K562 (cell line): ENCODE results near the gene SH2D4B. TPM values are rescaled to one million over a fixed set of nuclear protein-coding genes. Genes with fewer than 3 reads are reported as not detected.

Experiments used
- CBFA2T3 ChIP-seq: fragments of 450-650 bp; IDR thresholded peaks from 2 replicates; pipeline ENCODE4 v1.6.1; 2017
- CBX1 ChIP-seq: sonication (generic); IDR thresholded peaks from 2 replicates; pipeline ENCODE4 v1.6.1; 2016; ENCODE audit warnings: antibody characterized with exemption, low read depth, mild to moderate bottlenecking
- CBX3 ChIP-seq, 2 experiments: IDR thresholded peaks; 1 replicate in 1 of 2; 2 replicates in 1 of 2; pipeline ENCODE4 v1.6.1; 2012; ENCODE audit warnings: inconsistent platforms in 2 of 2, low read length in 2 of 2, borderline replicate concordance in 1 of 2, control low read depth in 1 of 2
- CCNT2 ChIP-seq: IDR thresholded peaks from 2 replicates; pipeline ENCODE4 v1.6.1; 2011; ENCODE audit warnings: borderline replicate concordance, low read depth, mild to moderate bottlenecking, moderate library complexity, mixed read lengths, low read length; ENCODE audit not compliant: insufficient read length; ENCODE audit errors: extremely low read depth
- DACH1 ChIP-seq: fragments of 450-650 bp; IDR thresholded peaks from 2 replicates; pipeline ENCODE4 v1.6.1; 2018; ENCODE audit not compliant: partially characterized antibody
- EP300 ChIP-seq: IDR thresholded peaks from 2 replicates; pipeline ENCODE4 v1.6.1; 2012; ENCODE audit warnings: low read length, improper control_type of control experiment
- FIP1L1 ChIP-seq: fragments of 200-400 bp; formaldehyde crosslinking; IDR thresholded peaks from 2 replicates; pipeline ENCODE4 v1.6.1; 2018; ENCODE audit warnings: mild to moderate bottlenecking, low read depth, low read length; ENCODE audit not compliant: poor library complexity, severe bottlenecking
- FOS ChIP-seq: IDR thresholded peaks from 3 replicates; pipeline ENCODE4 v1.6.1; 2011; ENCODE audit not compliant: insufficient read length; ENCODE audit errors: extremely low read depth
- GATA2 ChIP-seq: sonication (generic); formaldehyde crosslinking; IDR thresholded peaks from 2 replicates; pipeline ENCODE4 v1.4.0; 2020; ENCODE audit warnings: mild to moderate bottlenecking, missing genetic modification reagents
- HDAC6 ChIP-seq: IDR thresholded peaks from 2 replicates; pipeline ENCODE4 v1.6.1; 2012; ENCODE audit warnings: low read depth, mild to moderate bottlenecking, control low read depth, inconsistent platforms, low read length, moderate library complexity
- KLF10 ChIP-seq: fragments of 250-450 bp; sonication (Bioruptor Pico); IDR thresholded peaks from 2 replicates; pipeline ENCODE4 v1.6.1; 2021; ENCODE audit warnings: matching md5 sums
- MAFK ChIP-seq: IDR thresholded peaks from 2 replicates; pipeline ENCODE4 v1.6.1; 2011; ENCODE audit warnings: low read length, improper control_type of control experiment
- MTA3 ChIP-seq: fragments of 450-650 bp; formaldehyde crosslinking; IDR thresholded peaks from 2 replicates; pipeline ENCODE4 v1.6.1; 2017; ENCODE audit warnings: mild to moderate bottlenecking, borderline replicate concordance
- NCOA1 ChIP-seq: fragments of 450-650 bp; IDR thresholded peaks from 2 replicates; pipeline ENCODE4 v1.6.1; 2016; ENCODE audit warnings: low read depth
- NONO ChIP-seq, 2 experiments: fragments of 200-400 bp in 1 of 2; fragments of 450-650 bp in 1 of 2; formaldehyde crosslinking in 1 of 2; IDR thresholded peaks; 2 replicates each; pipeline ENCODE4 v1.6.1; 2017; ENCODE audit warnings: low read depth in 2 of 2, mild to moderate bottlenecking in 2 of 2, moderate library complexity in 2 of 2, low read length in 1 of 2
- PCBP2 ChIP-seq: fragments of 200-400 bp; formaldehyde crosslinking; IDR thresholded peaks from 2 replicates; pipeline ENCODE4 v1.6.1; 2018; ENCODE audit warnings: low read length, low read depth, mild to moderate bottlenecking, moderate library complexity; ENCODE audit not compliant: poor library complexity, severe bottlenecking
- RBFOX2 ChIP-seq: fragments of 200-400 bp; formaldehyde crosslinking; IDR thresholded peaks from 2 replicates; pipeline ENCODE4 v1.6.1; 2017; ENCODE audit warnings: low read depth, mild to moderate bottlenecking, low read length, moderate library complexity
- SMARCA4 ChIP-seq: fragments of 450-650 bp; IDR thresholded peaks from 2 replicates; pipeline ENCODE4 v1.6.1; 2016
- SMARCB1 ChIP-seq: IDR thresholded peaks from 2 replicates; pipeline ENCODE4 v1.6.1; 2011; ENCODE audit warnings: improper control_type of control experiment, low read depth; ENCODE audit not compliant: insufficient read length
- TEAD1 ChIP-seq, 2 experiments: fragments of 450-650 bp in 1 of 2; sonication (generic) in 1 of 2; formaldehyde crosslinking; IDR thresholded peaks; 2 replicates each; pipeline versions ENCODE4 v1.4.0 to v1.8.0; 2020 to 2022; ENCODE audit warnings: mild to moderate bottlenecking in 2 of 2, missing genetic modification reagents in 1 of 2
- ZFP30 ChIP-seq: fragments of 250-450 bp; sonication (Bioruptor Pico); IDR thresholded peaks from 2 replicates; pipeline ENCODE4 v1.8.0; 2022; ENCODE audit warnings: moderate library complexity, mild to moderate bottlenecking, inconsistent platforms, borderline replicate concordance
- ZNF212 ChIP-seq: fragments of 450-650 bp; formaldehyde crosslinking; IDR thresholded peaks from 2 replicates; pipeline ENCODE4 v1.4.0; 2020; ENCODE audit warnings: mild to moderate bottlenecking
- ZNF24 ChIP-seq: fragments of 450-650 bp; IDR thresholded peaks from 2 replicates; pipeline ENCODE4 v1.6.1; 2016
- polyA plus RNA-seq, 8 experiments: library from polyadenylated mRNA; depleted of rRNA in 4 of 8; stranded (reverse) in 5 of 8; unstranded in 3 of 8; fragments of >200 nt; fragmentation: Nextera tagmentation in 2 of 8; fragmentation: Illumina TruSeq in 1 of 8; extraction: Ambion mirVana in 2 of 8; extraction: Trizol in 1 of 8; gene quantifications; 2 replicates each; pipeline versions ENCODE4 v1.2.1 to v1.2.3, GENCODE V29; 2011 to 2014; ENCODE audit warnings: inconsistent platforms in 1 of 8, missing spikeins in 1 of 8
- total RNA-seq, 7 experiments: library from RNA; depleted of rRNA in 6 of 7; stranded (reverse); fragments of >200 nt in 6 of 7; fragmentation: Illumina TruSeq in 2 of 7; extraction: Trizol in 2 of 7; gene quantifications; 2 replicates each; pipeline versions ENCODE4 v1.2.1 to v1.2.3, GENCODE V29; 2011 to 2021; ENCODE audit warnings: low replicate concordance in 1 of 7
- TF ChIP-seq, protein P1 (sequence below), 2 experiments: fragments of 450-650 bp; conservative IDR thresholded peaks; 2 replicates each; pipeline ENCODE4 v1.6.1; 2017; ENCODE audit warnings: mild to moderate bottlenecking in 2 of 2, moderate library complexity in 2 of 2
- TF ChIP-seq, protein P2 (sequence below): sonication (generic); formaldehyde crosslinking; IDR thresholded peaks from 2 replicates; pipeline ENCODE4 v1.8.1; 2022; ENCODE audit warnings: missing genetic modification reagents

Gene SH2D4B
- total and polyA plus RNA-seq, 9 of the 15 experiments (the other 6 are each of a cell fraction or from before 2014, with no cell fraction given), result 0.03 to 0.14 (median 0.04) TPM; not detected in 4

GRCh38 chr10:80498833-80499741 is 38.6 kb upstream of the SH2D4B start (continued):
- TF ChIP-seq RBFOX2, result peak; percentile 33; the same call in 1 of the 2 replicates
- TF ChIP-seq EP300, result peak; percentile 58; the same call in 1 of the 2 replicates
- TF ChIP-seq, protein P1, sequence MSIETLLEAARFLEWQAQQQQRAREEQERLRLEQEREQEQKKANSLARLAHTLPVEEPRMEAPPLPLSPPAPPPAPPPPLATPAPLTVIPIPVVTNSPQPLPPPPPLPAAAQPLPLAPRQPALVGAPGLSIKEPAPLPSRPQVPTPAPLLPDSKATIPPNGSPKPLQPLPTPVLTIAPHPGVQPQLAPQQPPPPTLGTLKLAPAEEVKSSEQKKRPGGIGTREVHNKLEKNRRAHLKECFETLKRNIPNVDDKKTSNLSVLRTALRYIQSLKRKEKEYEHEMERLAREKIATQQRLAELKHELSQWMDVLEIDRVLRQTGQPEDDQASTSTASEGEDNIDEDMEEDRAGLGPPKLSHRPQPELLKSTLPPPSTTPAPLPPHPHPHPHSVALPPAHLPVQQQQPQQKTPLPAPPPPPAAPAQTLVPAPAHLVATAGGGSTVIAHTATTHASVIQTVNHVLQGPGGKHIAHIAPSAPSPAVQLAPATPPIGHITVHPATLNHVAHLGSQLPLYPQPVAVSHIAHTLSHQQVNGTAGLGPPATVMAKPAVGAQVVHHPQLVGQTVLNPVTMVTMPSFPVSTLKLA (conservative IDR thresholded peaks at IDR 0.05), result peak in 1 of 2 experiments; percentile 38; a peak in 1 of 4 replicates
- no peak for TF ChIP-seq ZNF212 (CRISPR knock-in tag)
- TF ChIP-seq KLF10 (CRISPR knock-in tag), result no peak
- no peak for TF ChIP-seq ZFP30 (CRISPR knock-in tag)
- TF ChIP-seq, protein P2, sequence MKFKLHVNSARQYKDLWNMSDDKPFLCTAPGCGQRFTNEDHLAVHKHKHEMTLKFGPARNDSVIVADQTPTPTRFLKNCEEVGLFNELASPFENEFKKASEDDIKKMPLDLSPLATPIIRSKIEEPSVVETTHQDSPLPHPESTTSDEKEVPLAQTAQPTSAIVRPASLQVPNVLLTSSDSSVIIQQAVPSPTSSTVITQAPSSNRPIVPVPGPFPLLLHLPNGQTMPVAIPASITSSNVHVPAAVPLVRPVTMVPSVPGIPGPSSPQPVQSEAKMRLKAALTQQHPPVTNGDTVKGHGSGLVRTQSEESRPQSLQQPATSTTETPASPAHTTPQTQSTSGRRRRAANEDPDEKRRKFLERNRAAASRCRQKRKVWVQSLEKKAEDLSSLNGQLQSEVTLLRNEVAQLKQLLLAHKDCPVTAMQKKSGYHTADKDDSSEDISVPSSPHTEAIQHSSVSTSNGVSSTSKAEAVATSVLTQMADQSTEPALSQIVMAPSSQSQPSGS (CRISPR knock-in tag), result no peak
- peak; percentile 37 for TF ChIP-seq CCNT2
- peak in 1 of 2 experiments; percentile 87; a peak in 2 of 3 replicates for TF ChIP-seq CBX3 (IDR thresholded peaks at IDR 0.05; ENCODE audit: borderline replicate concordance in 1 of 2, low read length in 2 of 2)
- TF ChIP-seq MTA3, result peak; percentile 61; the same call in 1 of the 2 replicates
- peak; percentile 91 for TF ChIP-seq SMARCA4
- TF ChIP-seq MAFK, result peak; percentile 83
- TF ChIP-seq DACH1, result peak; percentile 88
- TF ChIP-seq GATA2, result no peak
- TF ChIP-seq NCOA1, result no peak; the same call in 1 of the 2 replicates
- no peak for TF ChIP-seq NONO (IDR thresholded peaks at IDR 0.05; ENCODE audit: low read depth in 2 of 2, low read length in 1 of 2)
- no peak for TF ChIP-seq PCBP2
- TF ChIP-seq TEAD1 (CRISPR knock-in tag; IDR thresholded peaks at IDR 0.05), result no peak
- no peak for TF ChIP-seq FIP1L1
- peak; percentile 66 for TF ChIP-seq CBFA2T3
- TF ChIP-seq CBX1, result peak; percentile 67; the same call in 1 of the 2 replicates
- peak; percentile 19 for TF ChIP-seq FOS
- no peak; the same call in 1 of the 2 replicates for TF ChIP-seq ZNF24
- no peak for TF ChIP-seq HDAC6
- TF ChIP-seq SMARCB1, result no peak
